IMR-90 (cell line): ENCODE data around the gene FBXO30. TPM values are rescaled to one million over a fixed set of nuclear protein-coding genes. Genes with fewer than 3 reads are reported as not detected.

Source experiments
- ATAC-seq: fragments of 200-7000 bp; cut with Tn5 transposase; 2 replicates; pipeline ENCODE4 v1.9.1; 2020; ENCODE audit warnings: low read depth, mild to moderate bottlenecking, moderate library complexity
- BruUV-seq: library from RNA; stranded (reverse); fragments of 400-500 nt; replicated peaks from 2 replicates; lab custom pipeline; 2021; lab: Mats Ljungman, UMichigan
- CTCF ChIA-PET: fragments of 300-600 bp; formaldehyde crosslinking; extraction: SDS; loops from one replicate; lab custom pipeline; 2021; ENCODE audit warnings: antibody characterized with exemption; lab: Yijun Ruan, JAX
- POLR2A ChIA-PET: fragments of 300-600 bp; sonication (Branson Sonifier 250); formaldehyde crosslinking; loops from one replicate; lab custom pipeline; 2022; ENCODE audit warnings: antibody characterized with exemption; ENCODE audit not compliant: unreplicated experiment; lab: Charles Lee
- DNase-seq: peaks from one replicate; pipeline ENCODE4 v3.0.0; 2013
- H2AFZ ChIP-seq: replicated peaks from 2 replicates; pipeline ENCODE3; 2013; ENCODE audit warnings: low read length, mild to moderate bottlenecking; ENCODE audit not compliant: poor library complexity
- H2AK5ac ChIP-seq: 2 replicates; pipeline ENCODE4 v1.6.1; 2013; ENCODE audit warnings: low read depth, low read length, inconsistent platforms
- H2AK9ac ChIP-seq: replicated peaks from 2 replicates; pipeline ENCODE3; 2013; ENCODE audit warnings: mild to moderate bottlenecking, low read depth, low read length, moderate library complexity; ENCODE audit not compliant: poor library complexity
- H2BK120ac ChIP-seq: 2 replicates; pipeline ENCODE4 v1.6.1; 2013; ENCODE audit warnings: low read depth, low read length, inconsistent platforms
- H2BK15ac ChIP-seq: 3 replicates; pipeline ENCODE4 v1.6.1; 2013; ENCODE audit warnings: low read depth, low read length, inconsistent platforms
- H2BK20ac ChIP-seq: 2 replicates; pipeline ENCODE4 v1.6.1; 2013; ENCODE audit warnings: low read depth, mild to moderate bottlenecking, inconsistent platforms, low read length, moderate library complexity
- H2BK5ac ChIP-seq: 2 replicates; pipeline ENCODE4 v1.6.1; 2013; ENCODE audit warnings: mild to moderate bottlenecking, low read depth, low read length, inconsistent platforms; ENCODE audit not compliant: poor library complexity, severe bottlenecking
- H3K14ac ChIP-seq: replicated peaks from 2 replicates; pipeline ENCODE4 v1.6.1; 2013; ENCODE audit warnings: low read depth, low read length, inconsistent platforms
- H3K18ac ChIP-seq: 2 replicates; pipeline ENCODE4 v1.6.1; 2013; ENCODE audit warnings: low read depth, low read length, control low read depth
- H3K23ac ChIP-seq: 2 replicates; pipeline ENCODE4 v1.6.1; 2013; ENCODE audit warnings: low read depth, low read length, inconsistent platforms
- H3K27ac ChIP-seq: 2 replicates; pipeline ENCODE4 v1.5.1; 2013; ENCODE audit warnings: mild to moderate bottlenecking, control low read depth, low read length; ENCODE audit not compliant: insufficient read depth
- H3K27me3 ChIP-seq: 2 replicates; pipeline ENCODE4 v1.6.1; 2013; ENCODE audit warnings: low read length; ENCODE audit not compliant: control insufficient read depth, insufficient read depth
- H3K36me3 ChIP-seq: 2 replicates; pipeline ENCODE4 v1.6.1; 2013; ENCODE audit warnings: low read length, mixed read lengths; ENCODE audit not compliant: control insufficient read depth, insufficient read depth
- H3K4ac ChIP-seq: 2 replicates; pipeline ENCODE4 v1.6.1; 2013; ENCODE audit warnings: low read depth, low read length, inconsistent platforms
- H3K4me1 ChIP-seq: 2 replicates; pipeline ENCODE4 v1.6.1; 2013; ENCODE audit warnings: low read length, mixed read lengths; ENCODE audit not compliant: control insufficient read depth, insufficient read depth
- H3K4me2 ChIP-seq: 2 replicates; pipeline ENCODE4 v1.6.1; 2013; ENCODE audit warnings: low read depth, mild to moderate bottlenecking, control low read depth, low read length, moderate library complexity
- H3K4me3 ChIP-seq: 2 replicates; pipeline ENCODE4 v1.5.1; 2013; ENCODE audit warnings: low read depth, mild to moderate bottlenecking, control low read depth, low read length, moderate library complexity; ENCODE audit not compliant: insufficient read depth
- H3K56ac ChIP-seq: 2 replicates; pipeline ENCODE4 v1.6.1; 2013; ENCODE audit warnings: low read length, inconsistent platforms; ENCODE audit not compliant: insufficient read depth; ENCODE audit errors: extremely low read depth
- H3K79me1 ChIP-seq, 2 experiments: 2 replicates each; pipeline ENCODE4 v1.6.1; 2013; ENCODE audit warnings: low read length in 2 of 2, inconsistent platforms in 1 of 2, low read depth in 1 of 2
- H3K9ac ChIP-seq: 2 replicates; pipeline ENCODE4 v1.6.1; 2013; ENCODE audit warnings: low read depth, low read length, control low read depth
- H3K9me1 ChIP-seq: 2 replicates; pipeline ENCODE4 v1.6.1; 2013; ENCODE audit warnings: low read length, inconsistent platforms; ENCODE audit not compliant: insufficient read depth
- H3K9me3 ChIP-seq: 2 replicates; pipeline ENCODE4 v1.6.1; 2013; ENCODE audit warnings: low read length; ENCODE audit not compliant: control insufficient read depth, insufficient read depth
- H4K20me1 ChIP-seq: 2 replicates; pipeline ENCODE4 v1.6.1; 2013; ENCODE audit warnings: low read length, inconsistent platforms; ENCODE audit not compliant: insufficient read depth
- H4K5ac ChIP-seq: 2 replicates; pipeline ENCODE4 v1.6.1; 2013; ENCODE audit warnings: mild to moderate bottlenecking, low read depth, low read length, control low read depth
- H4K8ac ChIP-seq, 2 experiments: 2 replicates each; pipeline ENCODE4 v1.6.1; 2013; ENCODE audit warnings: low read depth in 2 of 2, low read length in 2 of 2, control low read depth in 1 of 2, inconsistent platforms in 1 of 2
- H4K91ac ChIP-seq: 2 replicates; pipeline ENCODE4 v1.6.1; 2013; ENCODE audit warnings: low read depth, low read length, inconsistent platforms; ENCODE audit not compliant: insufficient read depth
- MXI1 ChIP-seq: IDR thresholded peaks from 2 replicates; pipeline ENCODE4 v1.6.1; 2012; ENCODE audit warnings: low read depth, mild to moderate bottlenecking, low read length, moderate library complexity, borderline replicate concordance
- RFX5 ChIP-seq: IDR thresholded peaks from 2 replicates; pipeline ENCODE4 v1.8.0; 2012; ENCODE audit warnings: low read depth, mild to moderate bottlenecking, low read length, moderate library complexity
- WGBS, 2 experiments: methylation state at CpG; one replicate each; pipeline versions ENCODE4 v1.1.5 to v1.1.7; 2013; ENCODE audit warnings: missing lambda C conversion rate in 2 of 2; ENCODE audit not compliant: insufficient read length in 1 of 2; ENCODE audit errors: extremely low coverage in 2 of 2; 5-methylcytosine and 5-hydroxymethylcytosine counted together
- dilution Hi-C: fragments of 300-500 bp; cut with HindIII; formaldehyde crosslinking; loops from one replicate; pipeline ENCODE4 v1.14.3; 2018; ENCODE audit warnings: low sequenced_read_pairs; ENCODE audit not compliant: unreplicated experiment
- in situ Hi-C: fragments of 300-500 bp; cut with MboI; formaldehyde crosslinking; loops from 3 replicates; pipeline ENCODE4 v1.14.3; 2019; ENCODE audit warnings: low sequenced_read_pairs, inconsistent platforms, mixed read lengths
- intact Hi-C: fragments of 100-400 bp; cut with micrococcal nuclease; formaldehyde crosslinking; loops from 2 replicates; pipeline ENCODE4 v1.10.0; 2022
- polyA plus RNA-seq, 3 experiments: library from polyadenylated mRNA; depleted of rRNA; stranded (reverse); fragments of >200 nt; gene quantifications; 2 replicates each; pipeline ENCODE4 v1.2.3, GENCODE V29; 2012; ENCODE audit warnings: low replicate concordance in 1 of 3
- total RNA-seq: library from RNA; depleted of rRNA; stranded (reverse); fragments of >200 nt; gene quantifications from 2 replicates; pipeline ENCODE4 v1.2.3, GENCODE V29; 2012

Gene FBXO30
- total and polyA plus RNA-seq, 2 of the 4 experiments (the other 2 are of a cell fraction), result 3.1 to 9.3 TPM

GRCh38 chr6:145814035-145814500, 527 bp downstream of the FBXO30 start:
- Histone ChIP-seq H3K4me2 (peak overlapping the region; percentile 97), H3K4me3 (peak overlapping the region; percentile 99), H2AFZ (peak overlapping the region; percentile 98), H4K8ac (peak overlapping the region; percentile 35 to 65), H2BK5ac (peak overlapping the region; percentile 98), H3K9me3 (no peaks in the 10 kb centered on the region), H3K56ac (peak overlapping the region; percentile 82), H3K23ac (peak overlapping the region; percentile 86), H4K20me1 (peaks cover 21% of the 10 kb centered on the region), H3K79me1 (peaks cover 11 to 36% of the 10 kb centered on the region in 2 experiments), H3K18ac (peak overlapping the region; percentile 98), H2BK120ac (peak overlapping the region; percentile 48), H3K27ac (peak overlapping the region; percentile 82), H2AK5ac (peak overlapping the region; percentile 30), H3K36me3 (peaks cover 1% of the 10 kb centered on the region; the same call in 1 of the 2 replicates), H4K5ac (peak overlapping the region; percentile 98), H3K27me3 (no peaks in the 10 kb centered on the region), H3K9me1 (peaks cover 5% of the 10 kb centered on the region), H3K14ac (peak overlapping the region; percentile 77), H3K4ac (peak overlapping the region; percentile 77), H2BK15ac (peak overlapping the region; percentile 45; the same call in 2 of the 3 replicates), H4K91ac (peak overlapping the region; percentile 74), H3K9ac (peak overlapping the region; percentile 99), H3K4me1 (peaks cover 7% of the 10 kb centered on the region), H2AK9ac (peak overlapping the region; percentile 98), H2BK20ac (0 out of 2 replicates have a peak overlapping the region, but pooled peaks have one; percentile 4)
- DNase-seq (no peak), ATAC-seq (peak; percentile 31)
- in situ Hi-C loops, result loop anchor here (5.0 kb wide), 1 partner anchor 77 kb away; the partner anchor contains the start of gene EPM2A
- 0% methylated on average over 18 of the region's 33 CpGs; no CpG with 5 or more reads in 1 of the 2 experiments for WGBS, 2 experiments
- BruUV-seq, result no TSS peak
- dilution Hi-C loops, result no loop called here
- intact Hi-C loops, result loop anchor here (2.0 to 10.0 kb wide), 2 partner anchors 69 to 731 kb away; partner anchors contain the start of gene RAB32
- POLR2A ChIA-PET, result interaction anchor here (0.6 kb wide), 1 partner anchor 55 kb away, joined by 5 read pairs; no protein-coding TSS in a partner anchor
- TF ChIP-seq MXI1, result peak; percentile 10; the same call in 1 of the 2 replicates
- TF ChIP-seq RFX5, result no peak
- CTCF ChIA-PET, result interaction anchor here (1.2 kb wide), 1 partner anchor 10 kb away, joined by 3 read pairs; no protein-coding TSS in a partner anchor
